Fibroblast of lung (primary cell): ENCODE data around the gene EFCAB14.

Experiments used
- EZH2 ChIP-seq: IDR thresholded peaks from 2 replicates; pipeline ENCODE4 v1.5.1; 2012; ENCODE audit warnings: low read length, control low read depth, mild to moderate bottlenecking; ENCODE audit errors: missing control alignments
- TF ChIP-seq, protein P1 (sequence below), 2 donors: IDR thresholded peaks in 1 of 2; conservative IDR thresholded peaks in 1 of 2; 1 replicate in 1 of 2; 2 replicates in 1 of 2; pipeline ENCODE4 v1.5.1; 2011 to 2012; ENCODE audit warnings: low read length in 2 of 2, control low read depth in 1 of 2, inconsistent platforms in 1 of 2, low read depth in 1 of 2, mild to moderate bottlenecking in 1 of 2

DNA sequence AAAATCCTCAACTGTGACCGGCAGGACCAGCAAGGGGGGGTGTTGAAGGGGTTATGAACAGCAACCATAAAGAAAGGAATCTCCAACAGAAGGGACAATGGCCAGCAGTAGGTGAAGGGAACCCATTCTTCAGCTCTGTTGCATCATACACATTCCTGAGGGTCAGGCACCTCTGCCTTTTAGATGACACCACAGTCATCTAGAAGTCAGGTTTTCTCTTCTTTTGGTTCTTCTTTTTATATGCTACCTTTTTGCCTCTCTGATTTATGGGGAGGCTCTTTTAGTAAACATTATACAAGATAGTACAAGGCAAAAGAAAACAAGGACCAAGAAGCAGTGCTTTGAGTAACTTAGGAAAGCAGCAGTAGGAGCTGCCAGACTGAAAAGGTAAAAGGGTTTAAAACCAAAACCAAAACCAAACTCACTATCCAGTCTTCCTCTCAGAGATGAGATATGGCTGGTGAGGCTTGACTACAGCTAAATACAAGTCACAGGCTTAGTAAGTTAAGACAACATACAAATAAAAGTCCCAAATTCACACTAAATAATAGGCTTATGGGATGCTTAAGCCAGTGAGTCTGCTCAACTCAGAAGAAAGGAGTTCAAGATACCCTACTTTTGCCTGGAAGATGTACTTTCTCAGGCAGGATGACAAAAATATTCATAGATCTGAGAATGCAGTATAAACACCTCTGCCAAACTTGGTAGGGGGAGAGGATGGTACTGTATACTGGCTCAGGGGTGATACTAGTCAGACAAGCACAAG, 43.2 kb downstream of the EFCAB14 start:
- TF ChIP-seq, protein P1, sequence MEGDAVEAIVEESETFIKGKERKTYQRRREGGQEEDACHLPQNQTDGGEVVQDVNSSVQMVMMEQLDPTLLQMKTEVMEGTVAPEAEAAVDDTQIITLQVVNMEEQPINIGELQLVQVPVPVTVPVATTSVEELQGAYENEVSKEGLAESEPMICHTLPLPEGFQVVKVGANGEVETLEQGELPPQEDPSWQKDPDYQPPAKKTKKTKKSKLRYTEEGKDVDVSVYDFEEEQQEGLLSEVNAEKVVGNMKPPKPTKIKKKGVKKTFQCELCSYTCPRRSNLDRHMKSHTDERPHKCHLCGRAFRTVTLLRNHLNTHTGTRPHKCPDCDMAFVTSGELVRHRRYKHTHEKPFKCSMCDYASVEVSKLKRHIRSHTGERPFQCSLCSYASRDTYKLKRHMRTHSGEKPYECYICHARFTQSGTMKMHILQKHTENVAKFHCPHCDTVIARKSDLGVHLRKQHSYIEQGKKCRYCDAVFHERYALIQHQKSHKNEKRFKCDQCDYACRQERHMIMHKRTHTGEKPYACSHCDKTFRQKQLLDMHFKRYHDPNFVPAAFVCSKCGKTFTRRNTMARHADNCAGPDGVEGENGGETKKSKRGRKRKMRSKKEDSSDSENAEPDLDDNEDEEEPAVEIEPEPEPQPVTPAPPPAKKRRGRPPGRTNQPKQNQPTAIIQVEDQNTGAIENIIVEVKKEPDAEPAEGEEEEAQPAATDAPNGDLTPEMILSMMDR (conservative IDR thresholded peaks at IDR 0.05 in 1 of 2, IDR thresholded peaks at IDR 0.05 in 1 of 2; ENCODE audit: low read depth in 1 of 2, low read length in 2 of 2) = no peak
- TF ChIP-seq EZH2 = no peak
